HL-60/S4 treated with phorbol 12-myristate 13-acetate at 8.2 ng/mL for 4 days and 3 days (cell line): ENCODE data around the gene MRPL33.
"Not testable (repeated sequence)": the region's sequence is repeated elsewhere in the genome, so short reads cannot be mapped to it uniquely, and the experiment has no call there.

Source experiments
- in situ Hi-C: fragments of 300-500 bp; cut with MboI; formaldehyde crosslinking; loops from 2 replicates; pipeline ENCODE4 v1.15.0; 2022; ENCODE audit warnings: low sequenced_read_pairs

The MRPL33 gene

GRCh38 chr2:27739058-27739373, 32.5 kb upstream of the MRPL33 start:
- in situ Hi-C loops = no loop called here

- in situ Hi-C loops = no loop called here
Measured at GRCh38 chr2:27741673-27742072, 29.8 kb upstream of the MRPL33 start.

GRCh38 chr2:27742571-27742970, 28.9 kb upstream of the MRPL33 start:
- in situ Hi-C loops = no loop called here

- in situ Hi-C loops = not testable (repeated sequence)
Measured at GRCh38 chr2:27745494-27745893, 26.0 kb upstream of the MRPL33 start.

GRCh38 chr2:27746325-27746724, 25.2 kb upstream of the MRPL33 start:
- in situ Hi-C loops = no loop called here

- in situ Hi-C loops = no loop called here
Measured at GRCh38 chr2:27747827-27748352, 23.6 kb upstream of the MRPL33 start.

- in situ Hi-C loops = not testable (repeated sequence)
Measured at GRCh38 chr2:27748803-27749554, 22.5 kb upstream of the MRPL33 start.

GRCh38 chr2:27751377-27751776, 20.1 kb upstream of the MRPL33 start:
- in situ Hi-C loops = no loop called here

- in situ Hi-C loops = no loop called here
Measured at GRCh38 chr2:27752551-27753237, 18.8 kb upstream of the MRPL33 start.

GRCh38 chr2:27754138-27754588, 17.4 kb upstream of the MRPL33 start:
- in situ Hi-C loops = no loop called here

GRCh38 chr2:27754831-27755230, 16.7 kb upstream of the MRPL33 start:
- in situ Hi-C loops = no loop called here

- in situ Hi-C loops = no loop called here
Measured at GRCh38 chr2:27756091-27756490, 15.4 kb upstream of the MRPL33 start.

- in situ Hi-C loops = no loop called here
Measured at GRCh38 chr2:27756544-27757498, 14.7 kb upstream of the MRPL33 start.

GRCh38 chr2:27762951-27763906, 8.3 kb upstream of the MRPL33 start:
- in situ Hi-C loops = no loop called here

GRCh38 chr2:27763907-27764267, 7.6 kb upstream of the MRPL33 start:
- in situ Hi-C loops = no loop called here

GRCh38 chr2:27764526-27764925, 7.0 kb upstream of the MRPL33 start:
- in situ Hi-C loops = not testable (repeated sequence)

- in situ Hi-C loops = no loop called here
Measured at GRCh38 chr2:27765621-27766286, 5.8 kb upstream of the MRPL33 start.

GRCh38 chr2:27766287-27766661, 5.2 kb upstream of the MRPL33 start:
- in situ Hi-C loops = no loop called here

- in situ Hi-C loops = no loop called here
Measured at GRCh38 chr2:27771202-27771547, 344 bp upstream of the MRPL33 start.

GRCh38 chr2:27772804-27773203, 1.3 kb downstream of the MRPL33 start:
- in situ Hi-C loops = no loop called here
